ENCODE results near the gene TIGD3.

TIGD3 gene, protein sequence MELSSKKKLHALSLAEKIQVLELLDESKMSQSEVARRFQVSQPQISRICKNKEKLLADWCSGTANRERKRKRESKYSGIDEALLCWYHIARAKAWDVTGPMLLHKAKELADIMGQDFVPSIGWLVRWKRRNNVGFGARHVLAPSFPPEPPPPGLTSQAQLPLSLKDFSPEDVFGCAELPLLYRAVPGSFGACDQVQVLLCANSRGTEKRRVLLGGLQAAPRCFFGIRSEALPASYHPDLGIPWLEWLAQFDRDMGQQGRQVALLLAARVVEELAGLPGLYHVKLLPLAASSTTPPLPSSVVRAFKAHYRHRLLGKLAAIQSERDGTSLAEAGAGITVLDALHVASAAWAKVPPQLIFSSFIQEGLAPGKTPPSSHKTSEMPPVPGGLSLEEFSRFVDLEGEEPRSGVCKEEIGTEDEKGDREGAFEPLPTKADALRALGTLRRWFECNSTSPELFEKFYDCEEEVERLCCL

DNA sequence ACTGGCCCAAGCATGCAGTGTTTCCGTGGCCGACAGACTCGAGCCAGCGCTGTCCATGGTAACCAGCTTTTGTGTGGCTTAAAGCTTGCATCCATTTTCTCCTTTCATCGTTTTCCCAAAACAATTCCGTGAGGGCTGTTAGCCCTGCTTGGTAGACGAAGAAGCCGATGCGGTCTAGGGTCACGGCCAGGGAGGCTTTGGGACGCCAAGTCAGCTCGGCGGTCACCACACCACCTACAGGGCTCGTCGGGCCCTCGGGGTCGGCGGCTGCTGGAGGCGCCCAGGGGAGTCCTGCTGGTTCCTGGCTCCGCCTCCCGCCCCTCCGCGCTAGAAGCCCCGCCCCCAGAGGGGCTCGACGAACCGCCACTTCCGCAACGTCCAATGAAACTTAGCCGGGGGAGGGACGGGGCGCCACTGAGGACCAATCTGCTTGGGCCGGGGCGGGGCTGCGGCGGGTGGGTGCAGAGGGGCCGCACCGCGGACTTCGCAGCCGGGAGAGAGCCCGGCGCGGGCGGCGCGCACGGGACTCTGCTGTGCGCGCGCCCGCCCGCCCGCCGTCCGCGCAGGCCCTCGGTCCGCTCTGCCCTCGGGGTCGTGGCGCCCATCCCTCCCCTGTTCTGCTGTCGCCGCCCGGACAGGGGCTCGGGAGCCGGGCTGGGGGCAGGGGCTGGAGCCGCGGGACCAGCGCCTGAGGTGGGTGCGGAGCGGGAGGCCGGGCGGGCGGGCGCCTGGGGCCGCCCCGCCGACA, at the start of gene TIGD3:
Gene TIGD3, plus strand, starts transcription at position 487 of the 748 bp plus-strand sequence. CDS start 1,058 bp downstream, outside the sequence.
- peak; percentile 84 for DNase-seq (ENCODE audit: low read depth)

DNA sequence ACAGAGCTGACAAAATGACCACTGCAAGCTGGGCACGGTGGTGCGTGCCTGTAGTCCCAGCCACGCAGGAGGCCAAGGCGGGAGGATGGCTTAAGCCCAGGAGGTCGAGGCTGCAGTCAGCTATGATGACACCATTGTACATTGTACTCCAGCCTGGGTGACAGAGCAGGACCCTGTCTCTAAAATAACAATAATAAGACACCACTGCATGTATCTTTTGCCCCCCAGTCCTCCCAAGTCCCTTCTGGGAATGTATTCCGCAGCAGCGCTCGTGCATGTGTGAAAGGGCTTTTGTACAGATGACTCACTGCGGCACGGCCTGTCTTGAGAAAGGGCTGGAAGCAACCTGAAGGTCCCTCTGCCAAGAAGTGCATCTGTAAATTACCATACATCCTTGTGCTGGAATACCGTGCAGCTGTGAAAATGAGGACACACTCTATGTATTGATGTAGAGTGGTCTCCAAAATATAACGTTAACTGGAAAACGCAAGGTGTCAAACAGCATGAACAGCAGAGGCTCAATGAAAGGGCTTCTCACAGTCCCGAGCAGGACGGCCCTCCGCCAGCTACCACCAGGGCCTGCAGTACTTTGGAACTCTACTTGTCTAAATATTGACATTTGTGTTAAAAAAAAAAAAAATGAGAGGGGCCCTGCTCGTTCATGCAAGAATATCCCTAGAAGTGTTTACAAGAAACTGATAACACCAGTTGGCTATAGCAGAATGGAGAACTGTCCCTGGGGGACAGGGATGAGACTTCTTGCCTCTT, 48.9 kb upstream of the TIGD3 start:
- DNase-seq (ENCODE audit: low read depth), result no peak

DNA sequence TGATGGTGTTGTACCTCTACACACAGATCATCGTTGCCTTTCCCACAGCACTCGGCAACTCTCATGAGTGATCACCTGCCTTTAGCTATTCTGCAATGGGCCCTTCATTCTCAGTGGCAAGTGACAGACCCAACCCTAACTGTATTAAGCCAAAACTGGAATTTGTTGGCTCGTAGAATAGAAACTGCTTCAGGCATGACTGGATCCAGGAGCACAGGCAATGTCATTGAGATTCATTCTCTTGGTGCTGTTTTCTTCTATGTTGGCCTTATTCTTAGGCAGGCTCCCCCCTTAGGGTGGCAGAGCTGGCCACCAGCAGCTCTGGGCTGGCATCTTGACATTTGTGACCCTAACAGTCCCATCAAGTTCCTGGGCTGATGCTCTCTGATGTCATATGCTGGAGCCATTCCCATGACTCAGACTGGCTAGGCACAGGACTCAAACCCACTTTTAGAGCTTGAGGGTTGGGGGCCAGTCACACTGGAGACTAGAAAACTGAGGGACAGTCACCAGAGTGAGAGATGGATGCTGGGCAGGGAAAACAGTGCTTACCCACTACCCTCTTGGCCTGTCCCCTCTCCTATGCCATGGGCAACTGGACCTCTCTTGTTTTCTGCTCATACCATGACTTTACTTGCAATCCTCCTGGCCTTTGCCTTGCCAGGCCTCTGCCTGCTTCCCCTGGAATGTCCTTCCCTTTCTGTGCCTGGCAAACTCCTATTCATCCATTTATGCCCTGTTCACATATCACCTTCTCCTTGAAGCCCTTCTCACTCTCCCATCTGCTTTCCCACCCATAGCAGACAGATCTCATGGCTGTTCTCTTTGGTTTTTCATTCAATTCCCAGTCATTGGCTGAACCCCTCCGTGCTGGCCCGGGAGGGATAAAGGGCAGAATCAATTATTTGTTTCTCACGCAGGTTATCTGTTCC, 47.0 kb upstream of the TIGD3 start:
- DNase-seq (ENCODE audit: low read depth), result no peak

DNA sequence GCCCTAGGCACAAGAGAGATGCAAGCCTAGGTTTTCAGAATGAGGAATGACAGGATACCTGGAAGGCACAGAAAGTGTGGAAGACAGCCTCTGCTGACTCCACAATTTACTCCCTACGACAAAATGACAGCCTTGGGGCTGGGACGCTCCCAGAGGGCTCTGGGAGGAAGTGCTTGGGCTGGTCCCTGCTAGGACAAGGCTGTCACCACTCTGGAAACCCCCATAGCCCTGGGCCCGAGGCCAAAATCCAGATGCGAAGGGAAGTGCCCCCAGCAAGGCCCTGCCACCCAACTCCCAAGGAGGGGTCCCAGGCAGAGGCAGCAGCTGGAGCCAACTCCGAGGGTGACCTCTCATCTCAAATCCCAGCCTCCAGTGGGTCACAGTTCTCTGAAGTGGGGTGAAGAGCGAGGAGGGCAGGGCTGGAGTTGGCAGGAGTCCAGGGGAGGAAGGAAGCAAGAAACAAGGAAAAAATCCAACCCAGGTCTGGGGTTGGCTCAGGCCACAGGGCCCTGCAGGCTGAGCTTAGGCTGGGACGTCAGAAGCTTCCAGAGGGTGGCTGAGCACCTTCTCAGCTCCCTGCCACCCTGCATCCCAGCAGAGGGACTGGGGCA, 46.2 kb upstream of the TIGD3 start:
- DNase-seq (ENCODE audit: low read depth), result no peak

DNA sequence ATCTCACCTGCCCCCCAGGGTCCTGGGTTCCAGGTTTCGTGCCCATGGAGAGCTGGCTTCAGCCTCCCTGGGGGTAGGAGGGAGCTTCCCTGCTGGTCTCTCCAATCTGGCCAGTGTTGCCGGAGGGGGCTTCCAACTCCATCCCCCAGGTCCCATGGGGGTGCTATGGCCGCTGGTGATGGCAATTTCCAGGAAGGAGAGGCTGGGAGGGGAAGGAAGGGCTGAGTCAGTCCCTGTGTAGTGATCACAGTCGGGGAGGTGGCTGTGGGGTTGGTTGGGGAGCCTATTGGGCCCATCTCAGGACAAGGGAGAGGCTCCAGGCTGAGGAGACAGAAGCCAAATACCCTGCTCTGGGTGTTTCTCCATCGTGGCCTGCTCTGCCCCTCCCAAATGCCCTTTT, 45.5 kb upstream of the TIGD3 start:
- DNase-seq (ENCODE audit: low read depth), result no peak

DNA sequence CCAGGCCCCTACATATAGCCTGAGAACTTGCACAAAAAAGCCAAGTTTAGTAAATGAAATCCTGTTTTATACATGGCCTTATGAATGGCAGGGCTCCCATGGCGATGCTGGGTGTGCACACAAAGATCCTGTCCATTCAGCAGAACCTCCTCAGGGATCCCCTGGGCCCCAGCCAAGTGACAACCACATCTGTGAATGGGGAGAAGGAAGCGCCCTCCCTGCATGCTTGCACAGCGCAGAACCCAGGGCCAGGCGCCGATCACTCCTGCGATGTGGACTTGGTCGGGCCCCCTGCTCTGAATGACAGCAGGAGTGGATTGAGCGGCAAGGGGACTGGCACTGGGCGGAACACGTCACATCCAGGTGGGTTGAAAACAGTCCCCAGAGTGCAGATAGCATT, 44.3 kb upstream of the TIGD3 start:
- no peak for DNase-seq (ENCODE audit: low read depth)

DNA sequence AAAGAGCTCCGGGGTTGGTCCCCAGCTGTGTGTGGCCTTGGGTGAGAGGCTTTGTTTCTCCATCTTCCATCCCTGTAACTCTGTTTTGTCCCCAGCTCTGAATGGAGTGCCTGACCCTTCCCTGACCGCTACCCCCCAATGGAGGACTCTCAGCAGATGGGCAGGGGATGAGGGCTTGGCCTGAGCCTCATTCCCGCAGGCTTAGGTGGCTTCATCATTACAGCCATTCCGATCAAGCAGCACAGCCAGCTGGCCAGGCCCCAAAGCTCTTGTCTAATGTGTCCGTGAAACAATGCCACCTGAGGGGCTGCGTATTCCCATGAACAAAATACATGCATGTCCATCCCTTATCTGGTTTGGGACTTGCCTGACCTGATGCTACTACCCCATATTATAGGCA, 43.8 kb upstream of the TIGD3 start:
- DNase-seq (ENCODE audit: low read depth), result no peak

DNA sequence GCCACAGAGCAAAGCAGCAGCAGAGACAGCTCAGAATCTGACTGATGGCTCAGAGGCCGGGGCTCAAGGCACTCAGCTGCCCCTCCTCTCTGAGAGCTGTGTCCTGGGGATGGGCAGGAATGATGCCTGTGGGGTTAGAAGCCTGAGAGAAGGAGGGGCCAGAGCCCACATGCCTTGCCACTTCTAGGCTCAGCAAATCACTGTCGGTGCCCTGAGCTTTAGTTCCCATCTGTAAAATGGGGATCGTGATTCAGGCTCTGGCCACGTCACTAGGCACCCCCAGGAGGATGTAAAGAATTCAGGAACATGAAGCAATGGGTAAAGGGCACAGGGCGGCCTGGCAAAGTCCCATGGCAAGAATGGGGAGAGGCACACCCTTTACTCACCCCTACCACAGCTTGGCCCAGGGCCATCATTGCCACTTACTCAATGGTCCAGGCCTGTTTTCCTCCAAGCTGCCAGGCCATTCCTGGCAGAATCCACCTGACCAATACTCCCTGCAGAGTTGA, 43.3 kb upstream of the TIGD3 start:
- DNase-seq (ENCODE audit: low read depth), result no peak

DNA sequence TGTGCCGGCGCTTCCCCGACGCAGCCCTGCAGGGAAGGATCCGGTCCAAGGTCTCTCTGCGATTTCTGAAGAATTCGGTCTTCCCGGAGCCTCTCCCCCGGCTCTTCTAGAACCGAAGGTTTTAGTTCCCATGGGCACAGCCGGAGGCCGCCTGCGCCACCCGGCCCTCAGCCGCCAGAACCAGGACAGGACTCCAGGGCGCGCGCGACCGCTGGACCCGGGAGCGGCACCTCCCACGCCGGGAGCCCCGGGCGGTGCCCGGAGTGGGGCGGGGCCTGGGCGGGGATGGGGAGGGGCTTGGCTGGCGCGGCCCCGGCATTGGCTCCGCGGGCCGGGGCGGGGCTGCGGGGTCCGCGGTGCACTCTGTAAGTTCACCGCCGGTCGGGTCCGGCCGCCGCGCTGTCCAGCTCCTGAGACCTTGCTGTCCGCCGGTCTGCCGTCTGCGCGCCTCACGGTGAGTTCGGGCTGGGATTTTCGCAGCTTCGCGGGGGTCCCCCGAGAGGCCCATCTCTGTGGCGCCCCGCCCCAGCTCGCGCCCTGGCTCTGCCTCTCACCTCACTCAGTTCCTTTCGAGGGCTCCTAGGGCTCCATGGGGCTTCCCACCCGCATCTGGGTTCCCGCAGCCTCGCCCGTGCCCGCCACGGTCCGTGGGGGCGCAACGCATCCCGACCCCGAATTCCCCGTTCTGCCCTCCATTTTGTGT, 39.9 kb upstream of the TIGD3 start, which contains the start of gene CDC42EP2:
Gene CDC42EP2, plus strand, starts transcription at position 366 of the 703 bp plus-strand sequence. CDS start 6,033 bp downstream, outside the sequence.
- DNase-seq (ENCODE audit: low read depth), result no peak

DNA sequence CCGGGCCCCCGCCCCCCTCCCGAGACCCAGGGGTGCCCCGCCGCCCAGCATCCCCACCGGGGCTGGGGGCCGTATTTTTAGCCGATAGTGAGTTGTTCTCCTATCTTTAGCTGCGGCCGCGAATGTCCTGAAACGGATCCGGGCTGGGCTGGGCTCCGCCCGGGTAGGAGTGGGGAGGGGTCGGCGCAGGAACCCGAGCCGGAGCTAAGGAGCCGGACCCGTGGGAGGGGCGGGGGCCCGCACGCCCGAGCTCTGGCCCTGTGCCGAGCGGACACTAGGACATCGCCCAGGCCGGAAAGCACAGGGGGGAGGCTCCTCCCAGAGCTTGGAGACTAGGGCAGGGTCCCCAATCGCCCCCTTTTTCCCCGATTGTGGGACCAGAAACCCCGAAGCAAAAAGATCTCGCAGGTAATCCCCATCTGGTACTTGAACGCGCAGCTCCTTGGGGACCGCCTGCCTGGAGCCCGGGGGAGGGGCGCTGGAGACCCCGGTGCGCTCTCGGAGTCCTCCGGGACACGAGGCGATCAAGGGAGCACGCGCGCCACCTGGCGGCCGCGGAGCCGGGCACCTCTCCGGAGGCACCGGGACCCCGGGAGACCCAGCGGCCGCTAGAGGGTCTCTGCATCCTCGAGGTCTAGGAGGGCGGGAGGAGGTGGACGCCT, 39.2 kb upstream of the TIGD3 start:
- DNase-seq (ENCODE audit: low read depth), result no peak

DNA sequence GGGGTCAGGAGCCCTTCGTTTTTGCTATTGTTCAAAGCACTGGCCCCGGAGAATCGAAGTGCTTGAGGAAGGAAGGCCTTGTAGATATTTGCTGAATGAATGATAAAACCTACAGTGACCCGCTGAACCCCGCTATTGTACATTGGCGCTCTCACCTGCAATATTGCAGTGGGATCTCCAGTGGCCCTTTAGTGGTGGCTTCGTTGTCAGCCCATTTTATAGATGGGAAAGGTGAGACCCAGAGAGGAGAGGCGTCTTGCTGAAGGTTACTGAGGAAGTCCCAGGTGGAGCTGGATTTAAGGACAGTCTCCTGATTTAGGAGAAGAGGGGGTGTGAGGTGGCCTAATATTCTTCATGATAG, 38.7 kb upstream of the TIGD3 start:
- DNase-seq (ENCODE audit: low read depth), result no peak

DNA sequence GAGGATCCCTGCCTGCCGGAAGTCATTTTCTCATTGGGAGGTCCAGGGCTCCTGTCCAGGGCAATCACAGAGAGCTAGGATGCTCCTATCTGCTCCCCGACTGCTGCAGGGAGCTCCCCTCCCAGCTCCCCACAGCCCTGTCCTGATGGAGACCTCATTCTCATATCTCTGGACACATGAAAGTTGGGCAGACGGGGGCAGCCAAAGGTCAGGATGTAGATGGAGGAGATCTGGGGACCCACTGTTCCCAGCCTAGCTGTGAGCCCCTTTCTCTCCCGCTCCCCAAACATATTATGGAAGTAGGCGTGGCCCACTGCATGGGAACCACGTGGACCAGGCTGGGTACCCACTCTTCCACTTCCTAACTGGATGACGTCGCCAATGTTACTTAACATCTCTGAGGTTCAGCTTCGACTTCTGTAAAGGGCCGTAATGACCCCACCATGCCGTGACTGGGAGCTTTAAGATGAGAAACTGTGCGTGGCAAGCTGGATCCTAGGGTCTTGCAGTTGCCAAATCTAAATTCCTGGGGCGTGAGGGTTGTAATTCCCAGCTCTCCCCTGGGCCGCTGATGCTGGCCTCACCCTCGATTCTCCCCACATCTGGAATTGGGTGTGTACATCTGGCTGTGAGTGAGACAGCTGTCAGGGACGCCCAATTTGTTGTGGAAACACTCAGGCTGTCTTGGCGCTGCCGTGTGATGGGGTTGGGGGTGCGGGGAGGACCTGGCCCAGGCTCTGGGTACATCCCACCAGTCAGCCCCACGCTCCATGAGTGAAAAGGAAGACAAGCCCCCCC, 38.1 kb upstream of the TIGD3 start:
- DNase-seq (ENCODE audit: low read depth), result peak; percentile 90

DNA sequence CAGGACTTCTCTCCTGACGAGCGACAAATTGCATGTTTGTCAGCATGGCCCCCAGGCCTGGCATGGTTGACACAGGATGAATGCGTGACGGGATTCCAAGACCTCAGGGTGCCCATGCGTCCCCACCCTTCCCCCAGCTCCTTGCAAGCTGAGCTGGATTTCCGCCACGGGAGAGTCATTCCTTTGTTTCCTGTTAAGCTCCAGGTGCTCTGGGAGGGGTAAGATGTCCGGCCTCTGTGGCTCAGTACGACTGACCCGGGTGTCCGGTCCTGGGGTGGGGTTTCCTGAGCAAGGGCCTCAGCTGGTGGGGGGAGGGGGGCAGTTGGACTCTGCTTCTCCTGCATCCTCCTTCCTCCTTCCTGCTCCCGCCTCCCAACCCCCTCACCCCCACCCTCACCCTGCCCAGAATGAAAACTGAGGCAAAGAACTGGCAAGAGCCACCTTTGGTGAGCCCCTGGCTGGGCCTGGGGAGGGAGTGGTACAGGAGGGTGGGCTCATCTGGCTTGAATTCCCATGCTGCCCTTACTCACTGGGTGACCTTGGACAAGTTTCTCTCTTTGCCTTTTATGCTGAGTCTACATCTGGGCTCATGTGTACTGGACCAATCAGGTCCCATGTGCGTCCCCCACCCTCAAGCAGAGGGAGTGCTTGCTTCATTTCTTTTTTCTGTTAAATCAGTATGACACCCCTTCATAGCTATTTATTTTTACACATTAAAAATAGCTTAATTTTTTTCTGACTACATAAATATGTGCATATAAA, 37.3 kb upstream of the TIGD3 start:
- no peak for DNase-seq (ENCODE audit: low read depth)

DNA sequence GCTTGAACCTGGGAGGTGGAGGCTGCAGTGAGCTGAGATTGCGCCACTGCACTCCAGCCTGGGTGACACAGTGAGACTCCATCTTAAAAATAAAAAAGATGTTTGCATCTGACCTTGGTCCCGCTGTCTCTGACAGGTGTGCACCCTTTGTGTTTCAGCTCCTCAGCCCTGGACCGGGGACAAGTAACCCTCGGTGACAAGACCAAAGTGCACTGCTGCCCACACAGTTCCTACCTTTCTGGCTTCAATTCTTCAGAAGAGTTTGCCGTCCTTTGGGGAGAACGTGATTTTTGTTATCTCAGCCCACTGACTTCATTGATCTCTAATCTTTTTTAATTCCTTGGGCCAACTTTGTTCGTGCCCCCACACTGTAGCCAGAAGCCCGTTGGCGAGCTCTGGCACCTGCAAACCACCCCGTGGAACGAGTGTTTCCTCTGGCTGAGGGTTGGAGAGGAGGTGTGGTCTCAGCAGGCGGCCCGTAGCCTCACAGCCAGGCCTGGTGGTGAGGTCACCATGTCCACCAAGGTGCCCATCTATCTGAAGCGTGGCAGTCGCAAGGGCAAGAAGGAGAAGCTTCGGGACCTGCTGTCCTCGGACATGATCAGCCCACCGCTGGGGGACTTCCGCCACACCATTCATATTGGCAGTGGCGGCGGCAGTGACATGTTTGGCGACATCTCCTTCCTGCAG, 34.0 kb upstream of the TIGD3 start:
- DNase-seq (ENCODE audit: low read depth), result no peak

DNA sequence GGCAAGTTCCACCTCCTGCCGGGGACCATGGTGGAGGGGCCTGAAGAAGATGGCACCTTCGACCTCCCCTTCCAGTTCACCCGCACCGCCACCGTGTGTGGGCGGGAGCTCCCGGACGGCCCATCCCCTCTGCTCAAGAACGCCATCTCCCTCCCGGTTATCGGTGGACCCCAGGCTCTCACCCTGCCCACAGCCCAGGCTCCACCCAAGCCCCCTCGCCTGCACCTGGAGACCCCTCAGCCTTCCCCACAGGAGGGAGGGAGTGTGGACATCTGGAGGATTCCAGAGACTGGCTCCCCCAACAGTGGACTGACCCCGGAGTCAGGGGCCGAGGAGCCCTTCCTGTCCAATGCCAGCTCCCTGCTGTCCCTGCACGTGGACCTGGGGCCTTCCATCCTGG, 33.5 kb upstream of the TIGD3 start:
- no peak for DNase-seq (ENCODE audit: low read depth)

DNA sequence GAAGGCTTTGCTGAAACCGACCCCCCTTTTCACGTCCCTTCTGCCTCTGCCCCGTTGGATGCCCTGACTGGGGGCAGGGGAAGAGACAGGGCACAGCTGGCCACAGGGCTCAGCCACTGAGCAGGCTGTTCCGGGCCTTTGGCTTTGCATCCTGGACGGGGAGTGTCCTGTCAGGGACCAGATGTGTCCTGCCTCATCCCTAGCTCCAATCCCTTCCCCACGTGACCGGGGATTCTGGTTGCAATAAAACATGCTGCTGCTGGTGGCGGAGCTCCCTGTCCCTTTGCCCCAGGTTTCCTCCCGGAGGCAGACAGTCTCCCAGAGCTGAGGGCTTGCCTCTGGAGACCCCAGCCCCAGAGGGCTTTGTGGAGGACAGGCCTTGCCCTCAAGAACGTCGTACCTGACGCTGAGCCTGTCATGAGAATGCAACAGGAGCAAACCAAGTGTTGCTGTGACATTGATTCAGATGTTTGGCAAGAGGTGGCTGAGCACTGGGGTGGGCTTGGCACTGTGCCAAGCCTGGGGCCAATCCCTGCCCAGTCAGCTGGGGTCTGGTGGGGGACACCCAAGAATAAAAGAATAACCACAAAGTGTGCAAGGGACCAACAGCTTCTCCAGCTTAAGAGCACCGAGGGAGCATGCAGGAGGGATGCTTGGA, 32.6 kb upstream of the TIGD3 start:
- no peak for DNase-seq (ENCODE audit: low read depth)

DNA sequence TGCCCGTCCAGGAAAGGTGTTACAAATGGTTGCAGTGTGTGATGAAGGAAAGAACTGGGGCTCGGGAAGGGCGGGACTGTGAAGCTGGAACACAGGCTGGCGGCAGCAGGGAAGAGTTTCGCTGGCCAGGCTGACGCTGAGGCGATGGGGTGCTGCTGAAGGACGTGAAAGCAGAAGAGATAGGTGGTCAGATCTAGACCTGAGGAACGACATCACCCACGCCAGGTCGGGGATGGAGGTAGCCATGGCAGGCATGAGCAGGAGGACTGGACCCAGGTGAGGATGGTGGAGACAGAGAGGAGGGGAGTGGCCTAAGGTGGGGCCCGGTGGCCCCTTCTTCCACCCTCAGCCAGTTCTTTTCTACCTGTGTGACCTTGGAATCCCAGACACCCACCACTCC, 30.7 kb upstream of the TIGD3 start:
- DNase-seq (ENCODE audit: low read depth), result no peak
